Loucy (cell line): ENCODE measurements around the gene SNURF.
"Not testable (repeated sequence)": the region's sequence is repeated elsewhere in the genome, so short reads cannot be mapped to it uniquely, and the experiment has no call there.

Experiments used
- CTCF ChIP-seq: fragments of 200-600 bp; sonication (generic); conservative IDR thresholded peaks from 2 replicates; pipeline ENCODE4 v1.5.1; 2014; ENCODE audit warnings: mild to moderate bottlenecking, antibody characterized with exemption, low read length
- EZH2phosphoT487 ChIP-seq: fragments of 200-600 bp; IDR thresholded peaks from 2 replicates; pipeline ENCODE4 v1.6.1; 2018; ENCODE audit warnings: antibody characterized with exemption, mild to moderate bottlenecking, moderate library complexity, borderline replicate concordance

GRCh38 chr15:24938224-24938623 lies 16.6 kb upstream of the SNURF start:
- TF ChIP-seq CTCF, EZH2phosphoT487: not testable (repeated sequence)
